ENCODE measurements around the gene NLN.

The NLN gene

DNA sequence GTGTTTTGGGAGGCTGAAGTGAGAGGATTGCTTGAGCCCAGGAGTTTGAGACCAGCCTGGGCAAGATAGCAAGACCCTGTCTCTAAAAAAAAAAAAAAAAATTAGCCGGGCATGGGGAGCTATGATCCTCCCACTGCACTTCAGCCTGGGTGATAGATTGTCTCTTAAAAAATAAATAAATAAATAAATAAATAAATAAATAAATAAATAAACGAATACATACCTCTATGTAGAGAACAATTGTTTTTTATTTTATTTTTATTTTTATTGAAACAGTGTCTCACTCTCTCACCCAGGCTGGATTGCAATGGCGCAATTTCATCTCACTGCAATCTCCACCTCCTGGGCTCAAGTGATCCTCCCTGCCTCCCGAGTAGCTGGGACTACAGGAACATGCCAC lies 122.8 kb downstream of the NLN start (continued):
- TF ChIP-seq ZNF202 (tag by site-specific recombination; IDR thresholded peaks at IDR 0.05; ENCODE audit: borderline replicate concordance) = peak; percentile 82; the same call in 1 of the 2 replicates
- peak; percentile 61 for TF ChIP-seq ZNF629 (tag by site-specific recombination; IDR thresholded peaks at IDR 0.05)
- peak; percentile 61; the same call in 1 of the 2 replicates for TF ChIP-seq ZNF560 (tag by site-specific recombination; IDR thresholded peaks at IDR 0.05; ENCODE audit: borderline replicate concordance)
- TF ChIP-seq ZNF19 (tag by site-specific recombination; IDR thresholded peaks at IDR 0.05; ENCODE audit: low read depth) = peak; percentile 72; the same call in 1 of the 2 replicates
- TF ChIP-seq, protein P1, sequence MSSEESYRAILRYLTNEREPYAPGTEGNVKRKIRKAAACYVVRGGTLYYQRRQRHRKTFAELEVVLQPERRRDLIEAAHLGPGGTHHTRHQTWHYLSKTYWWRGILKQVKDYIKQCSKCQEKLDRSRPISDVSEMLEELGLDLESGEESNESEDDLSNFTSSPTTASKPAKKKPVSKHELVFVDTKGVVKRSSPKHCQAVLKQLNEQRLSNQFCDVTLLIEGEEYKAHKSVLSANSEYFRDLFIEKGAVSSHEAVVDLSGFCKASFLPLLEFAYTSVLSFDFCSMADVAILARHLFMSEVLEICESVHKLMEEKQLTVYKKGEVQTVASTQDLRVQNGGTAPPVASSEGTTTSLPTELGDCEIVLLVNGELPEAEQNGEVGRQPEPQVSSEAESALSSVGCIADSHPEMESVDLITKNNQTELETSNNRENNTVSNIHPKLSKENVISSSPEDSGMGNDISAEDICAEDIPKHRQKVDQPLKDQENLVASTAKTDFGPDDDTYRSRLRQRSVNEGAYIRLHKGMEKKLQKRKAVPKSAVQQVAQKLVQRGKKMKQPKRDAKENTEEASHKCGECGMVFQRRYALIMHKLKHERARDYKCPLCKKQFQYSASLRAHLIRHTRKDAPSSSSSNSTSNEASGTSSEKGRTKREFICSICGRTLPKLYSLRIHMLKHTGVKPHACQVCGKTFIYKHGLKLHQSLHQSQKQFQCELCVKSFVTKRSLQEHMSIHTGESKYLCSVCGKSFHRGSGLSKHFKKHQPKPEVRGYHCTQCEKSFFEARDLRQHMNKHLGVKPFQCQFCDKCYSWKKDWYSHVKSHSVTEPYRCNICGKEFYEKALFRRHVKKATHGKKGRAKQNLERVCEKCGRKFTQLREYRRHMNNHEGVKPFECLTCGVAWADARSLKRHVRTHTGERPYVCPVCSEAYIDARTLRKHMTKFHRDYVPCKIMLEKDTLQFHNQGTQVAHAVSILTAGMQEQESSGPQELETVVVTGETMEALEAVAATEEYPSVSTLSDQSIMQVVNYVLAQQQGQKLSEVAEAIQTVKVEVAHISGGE (tag by site-specific recombination; conservative IDR thresholded peaks at IDR 0.05; ENCODE audit: low read depth) = peak; percentile 82
- peak; percentile 83 for TF ChIP-seq ZNF558 (tag by site-specific recombination; IDR thresholded peaks at IDR 0.05)
- TF ChIP-seq ZNF664 (tag by site-specific recombination; IDR thresholded peaks at IDR 0.05) = peak; percentile 50; the same call in 1 of the 2 replicates
- TF ChIP-seq ZNF510 (tag by site-specific recombination; IDR thresholded peaks at IDR 0.05; ENCODE audit: insufficient replicate concordance) = peak; percentile 77
- TF ChIP-seq ZBTB8A (tag by site-specific recombination; IDR thresholded peaks at IDR 0.05) = peak; percentile 79

DNA sequence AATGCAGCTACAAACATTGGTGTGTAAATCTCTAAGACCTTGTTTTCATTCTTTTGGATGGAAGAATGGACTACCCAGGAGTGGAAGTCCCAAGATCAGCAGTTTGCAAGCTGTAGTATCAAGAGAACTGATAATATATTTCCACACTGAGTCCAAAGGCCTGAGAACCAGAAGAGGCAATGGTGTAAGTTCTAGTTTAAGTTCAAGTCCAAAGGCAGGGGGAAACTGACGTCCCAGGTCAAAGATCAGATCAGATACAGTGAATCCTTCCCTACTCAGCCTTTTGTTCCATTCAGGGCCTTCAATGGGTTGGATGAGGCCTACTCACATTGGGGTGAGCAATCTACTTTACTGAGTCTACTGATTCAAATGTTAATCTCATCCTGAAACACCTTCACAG lies 124.1 kb downstream of the NLN start:
- TF ChIP-seq ZBTB20 (tag by site-specific recombination; IDR thresholded peaks at IDR 0.05) = no peak
- TF ChIP-seq ZNF521 (tag by site-specific recombination; IDR thresholded peaks at IDR 0.05) = no peak
- TF ChIP-seq ZNF248 (tag by site-specific recombination; IDR thresholded peaks at IDR 0.05) = no peak
- TF ChIP-seq ZNF121 (tag by site-specific recombination; IDR thresholded peaks at IDR 0.05) = no peak
- TF ChIP-seq BCL11A (tag by site-specific recombination; IDR thresholded peaks at IDR 0.05; ENCODE audit: low read depth) = no peak
- no peak for TF ChIP-seq KLF9 (tag by site-specific recombination; IDR thresholded peaks at IDR 0.05; ENCODE audit: low read depth)
- no peak for TF ChIP-seq ZNF670 (tag by site-specific recombination; IDR thresholded peaks at IDR 0.05; ENCODE audit: low read depth)
- no peak for TF ChIP-seq PRDM1 (tag by site-specific recombination; IDR thresholded peaks at IDR 0.05)
- no peak for TF ChIP-seq GLI2 (tag by site-specific recombination; IDR thresholded peaks at IDR 0.05; ENCODE audit: borderline replicate concordance, low read depth)
- TF ChIP-seq, protein P2, sequence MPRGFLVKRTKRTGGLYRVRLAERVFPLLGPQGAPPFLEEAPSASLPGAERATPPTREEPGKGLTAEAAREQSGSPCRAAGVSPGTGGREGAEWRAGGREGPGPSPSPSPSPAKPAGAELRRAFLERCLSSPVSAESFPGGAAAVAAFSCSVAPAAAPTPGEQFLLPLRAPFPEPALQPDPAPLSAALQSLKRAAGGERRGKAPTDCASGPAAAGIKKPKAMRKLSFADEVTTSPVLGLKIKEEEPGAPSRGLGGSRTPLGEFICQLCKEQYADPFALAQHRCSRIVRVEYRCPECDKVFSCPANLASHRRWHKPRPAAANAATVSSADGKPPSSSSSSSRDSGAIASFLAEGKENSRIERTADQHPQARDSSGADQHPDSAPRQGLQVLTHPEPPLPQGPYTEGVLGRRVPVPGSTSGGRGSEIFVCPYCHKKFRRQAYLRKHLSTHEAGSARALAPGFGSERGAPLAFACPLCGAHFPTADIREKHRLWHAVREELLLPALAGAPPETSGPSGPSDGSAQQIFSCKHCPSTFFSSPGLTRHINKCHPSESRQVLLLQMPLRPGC (tag by site-specific recombination; IDR thresholded peaks at IDR 0.05) = no peak
- TF ChIP-seq ZNF514 (tag by site-specific recombination; IDR thresholded peaks at IDR 0.05) = no peak
- no peak for TF ChIP-seq HOXC10 (CRISPR knock-in tag; IDR thresholded peaks at IDR 0.05)
- TF ChIP-seq ZNF501 (tag by site-specific recombination; IDR thresholded peaks at IDR 0.05) = no peak
- TF ChIP-seq ZNF133 (tag by site-specific recombination; IDR thresholded peaks at IDR 0.05) = no peak
- TF ChIP-seq ZNF175 (tag by site-specific recombination; IDR thresholded peaks at IDR 0.05) = no peak
- no peak for TF ChIP-seq SETDB1 (IDR thresholded peaks at IDR 0.05; ENCODE audit: insufficient read length, low read length)
- no peak for TF ChIP-seq GFI1B (tag by site-specific recombination; IDR thresholded peaks at IDR 0.05)
- no peak for TF ChIP-seq ZNF510 (tag by site-specific recombination; IDR thresholded peaks at IDR 0.05; ENCODE audit: insufficient replicate concordance)
- TF ChIP-seq ZNF596 (tag by site-specific recombination; IDR thresholded peaks at IDR 0.05) = no peak
- CTCF ChIA-PET = no interaction called here
- no peaks in the 10 kb centered on the region for H3K4me1 ChIP-seq (ENCODE audit: control insufficient read depth, insufficient read depth, low read length)
- no peaks in the 10 kb centered on the region for H3K9me3 ChIP-seq (ENCODE audit: control insufficient read depth, insufficient read depth, low read depth, low read length)
- no peaks in the 10 kb centered on the region for H3K36me3 ChIP-seq (ENCODE audit: control insufficient read depth in 2 of 2, insufficient read depth in 1 of 2, low read length in 2 of 2)
- H3K27ac ChIP-seq (ENCODE audit: extremely low read depth, low read depth, low read length) = no peak overlapping the region
- POLR2A ChIA-PET = no interaction called here
- H3K4me3 ChIP-seq (ENCODE audit: low read depth, low read length) = no peak overlapping the region
